BLaER1 treated with 17β-estradiol and CSF1 and Interleukin-3, amounts not matched to agents 10 nM and 100 nM (cell line): ENCODE results near the gene ZNF462.
"Not testable (repeated sequence)": the region's sequence is repeated elsewhere in the genome, so short reads cannot be mapped to it uniquely, and the experiment has no call there.

Experiments
- H3K27ac ChIP-seq, 11 experiments: shearing (Covaris generic); formaldehyde crosslinking; 2 replicates each; pipeline ENCODE4 v1.8.1; 2022
- H3K27me3 ChIP-seq, 11 experiments: shearing (Covaris generic); formaldehyde crosslinking; 2 replicates each; pipeline ENCODE4 v1.8.1; 2022
- H3K36me3 ChIP-seq, 11 experiments: shearing (Covaris generic); formaldehyde crosslinking; 2 replicates each; pipeline ENCODE4 v1.8.1; 2022
- H3K4me1 ChIP-seq, 10 experiments: shearing (Covaris generic); formaldehyde crosslinking; 2 replicates each; pipeline ENCODE4 v1.8.1; 2022
- H3K4me2 ChIP-seq, 11 experiments: shearing (Covaris generic); formaldehyde crosslinking; 2 replicates each; pipeline ENCODE4 v1.8.1; 2022
- H3K4me3 ChIP-seq, 10 experiments: shearing (Covaris generic); formaldehyde crosslinking; 2 replicates each; pipeline ENCODE4 v1.8.1; 2022
- H3K9ac ChIP-seq, 11 experiments: shearing (Covaris generic); formaldehyde crosslinking; 2 replicates each; pipeline ENCODE4 v1.8.1; 2022
- H3K9me3 ChIP-seq, 11 experiments: shearing (Covaris generic); formaldehyde crosslinking; replicated peaks in 1 of 11; 2 replicates each; pipeline ENCODE4 v1.8.1; 2022
- H4K20me1 ChIP-seq, 11 experiments: shearing (Covaris generic); formaldehyde crosslinking; 2 replicates each; pipeline ENCODE4 v1.8.1; 2022
- Cebpa-rat ChIP-seq, 11 experiments: shearing (Covaris generic); IDR thresholded peaks; 2 replicates each; pipeline ENCODE4 v1.8.1; 2022

ZNF462 gene

GRCh38 chr9:106830527-106831150, 32.3 kb upstream of the ZNF462 start:
- H3K9me3 ChIP-seq = peaks cover 4 to 11% (median 6%) of the 10 kb centered on the region in 11 experiments; a peak in 14 of 22 replicates
- H4K20me1 ChIP-seq = no peaks in the 10 kb centered on the region
- TF ChIP-seq Cebpa-rat (IDR thresholded peaks at IDR 0.05) = no peak
- no peak overlapping the region for H3K9ac ChIP-seq
- H3K27ac ChIP-seq = peak overlapping the region in 2 of 11 experiments; percentile 2 to 18; a peak in 2 of 22 replicates
- H3K4me2 ChIP-seq = peak overlapping the region in 3 of 11 experiments; percentile 18 to 41 (median 30); a peak in 8 of 22 replicates
- no peak overlapping the region for H3K4me3 ChIP-seq
- peaks cover 0 to 14% (median 0%) of the 10 kb centered on the region in 10 experiments; a peak in 5 of 20 replicates for H3K4me1 ChIP-seq
- no peaks in the 10 kb centered on the region for H3K36me3 ChIP-seq
- H3K27me3 ChIP-seq = no peaks in the 10 kb centered on the region

- no peak overlapping the region for H3K27ac ChIP-seq
- TF ChIP-seq Cebpa-rat (IDR thresholded peaks at IDR 0.05) = no peak
- no peaks in the 10 kb centered on the region for H3K27me3 ChIP-seq
- no peaks in the 10 kb centered on the region for H3K36me3 ChIP-seq
- no peak overlapping the region for H3K4me2 ChIP-seq
- peaks cover 0 to 15% (median 0%) of the 10 kb centered on the region in 10 experiments; a peak in 5 of 20 replicates for H3K4me1 ChIP-seq
- peaks cover 4 to 11% (median 6%) of the 10 kb centered on the region in 11 experiments; a peak in 14 of 22 replicates for H3K9me3 ChIP-seq
- no peak overlapping the region for H3K4me3 ChIP-seq
- H4K20me1 ChIP-seq = no peaks in the 10 kb centered on the region
- no peak overlapping the region for H3K9ac ChIP-seq
Measured at GRCh38 chr9:106834888-106835287, 28.1 kb upstream of the ZNF462 start.

GRCh38 chr9:106835840-106836239, 27.1 kb upstream of the ZNF462 start:
- peaks cover 0 to 10% (median 0%) of the 10 kb centered on the region in 10 experiments; a peak in 4 of 20 replicates for H3K4me1 ChIP-seq
- no peaks in the 10 kb centered on the region for H3K27me3 ChIP-seq
- H4K20me1 ChIP-seq = no peaks in the 10 kb centered on the region
- no peaks in the 10 kb centered on the region for H3K36me3 ChIP-seq
- no peak overlapping the region for H3K27ac ChIP-seq
- no peak overlapping the region for H3K9ac ChIP-seq
- H3K4me3 ChIP-seq = no peak overlapping the region
- no peak for TF ChIP-seq Cebpa-rat (IDR thresholded peaks at IDR 0.05)
- peaks cover 4 to 11% (median 6%) of the 10 kb centered on the region in 11 experiments; a peak in 14 of 22 replicates for H3K9me3 ChIP-seq
- H3K4me2 ChIP-seq = no peak overlapping the region

- Histone ChIP-seq H3K9ac (no peak overlapping the region), H3K36me3 (no peaks in the 10 kb centered on the region), H4K20me1 (no peaks in the 10 kb centered on the region), H3K27me3 (no peaks in the 10 kb centered on the region), H3K9me3 (no peaks in the 10 kb centered on the region), H3K4me3 (no peak overlapping the region), H3K4me2 (no peak overlapping the region), H3K27ac (no peak overlapping the region), H3K4me1 (0 out of 20 replicates have a peak, but pooled peaks cover 0 to 7% (median 0%) of the 10 kb centered on the region in 10 experiments)
- no peak for TF ChIP-seq Cebpa-rat (IDR thresholded peaks at IDR 0.05)
Measured at GRCh38 chr9:106843371-106843770, 19.6 kb upstream of the ZNF462 start.

GRCh38 chr9:106846307-106846706, 16.7 kb upstream of the ZNF462 start:
- Histone ChIP-seq H3K36me3 (no peaks in the 10 kb centered on the region), H4K20me1 (no peaks in the 10 kb centered on the region), H3K4me1 (no peaks in the 10 kb centered on the region), H3K27ac (no peak overlapping the region), H3K27me3 (no peaks in the 10 kb centered on the region), H3K9me3 (no peaks in the 10 kb centered on the region), H3K4me3 (no peak overlapping the region), H3K9ac (no peak overlapping the region), H3K4me2 (no peak overlapping the region)
- no peak for TF ChIP-seq Cebpa-rat (IDR thresholded peaks at IDR 0.05)

GRCh38 chr9:106846857-106847256, 16.1 kb upstream of the ZNF462 start:
- no peaks in the 10 kb centered on the region for H3K27me3 ChIP-seq

GRCh38 chr9:106851640-106852039, 11.3 kb upstream of the ZNF462 start:
- H3K27me3 ChIP-seq, H3K36me3 ChIP-seq, H3K4me2 ChIP-seq, H3K9me3 ChIP-seq, H3K4me3 ChIP-seq, H3K9ac ChIP-seq, H4K20me1 ChIP-seq, H3K4me1 ChIP-seq, H3K27ac ChIP-seq: not testable (repeated sequence)

More at GRCh38 chr9:106846857-106847256, 16.1 kb upstream of the ZNF462 start:
- Histone ChIP-seq H3K4me1 (no peaks in the 10 kb centered on the region), H3K4me3 (no peak overlapping the region), H4K20me1 (no peaks in the 10 kb centered on the region), H3K27ac (no peak overlapping the region), H3K9me3 (no peaks in the 10 kb centered on the region), H3K9ac (no peak overlapping the region), H3K4me2 (no peak overlapping the region), H3K36me3 (no peaks in the 10 kb centered on the region)
- TF ChIP-seq Cebpa-rat (IDR thresholded peaks at IDR 0.05) = no peak

- peaks cover 19 to 29% (median 24%) of the 10 kb centered on the region in 11 experiments for H3K9me3 ChIP-seq
- H3K27me3 ChIP-seq = no peaks in the 10 kb centered on the region
- H3K9ac ChIP-seq = no peak overlapping the region
- no peaks in the 10 kb centered on the region for H4K20me1 ChIP-seq
- no peak overlapping the region for H3K27ac ChIP-seq
- H3K4me2 ChIP-seq = no peak overlapping the region
- H3K36me3 ChIP-seq = no peaks in the 10 kb centered on the region
- H3K4me1 ChIP-seq = peaks cover 0 to 5% (median 0%) of the 10 kb centered on the region in 10 experiments; a peak in 2 of 20 replicates
- H3K4me3 ChIP-seq = no peak overlapping the region
- no peak for TF ChIP-seq Cebpa-rat (IDR thresholded peaks at IDR 0.05)
Measured at GRCh38 chr9:106857811-106858470, 5.0 kb upstream of the ZNF462 start.

- Histone ChIP-seq H3K36me3 (no peaks in the 10 kb centered on the region), H3K27me3 (no peaks in the 10 kb centered on the region), H3K4me3 (no peak overlapping the region), H3K4me1 (peaks cover 0 to 14% (median 5%) of the 10 kb centered on the region in 10 experiments; a peak in 8 of 20 replicates), H3K9ac (no peak overlapping the region), H3K9me3 (peaks cover 19 to 29% (median 24%) of the 10 kb centered on the region in 11 experiments), H4K20me1 (no peaks in the 10 kb centered on the region), H3K4me2 (no peak overlapping the region), H3K27ac (no peak overlapping the region)
- no peak for TF ChIP-seq Cebpa-rat (IDR thresholded peaks at IDR 0.05)
Measured at GRCh38 chr9:106859957-106860720, 2.8 kb upstream of the ZNF462 start.
